Liver (tissue), 3 donors: ENCODE data around the gene FAM78A.

ENCODE experiments used
- CTCF ChIP-seq: fragments of 150-350 bp; IDR thresholded peaks from 2 replicates; pipeline ENCODE4 v1.5.1; 2017; ENCODE audit warnings: improper control_type of control experiment, low read depth, low read length; ENCODE audit not compliant: missing input control
- EGR1 ChIP-seq, 2 donors: IDR thresholded peaks; 2 replicates each; pipeline ENCODE4 v1.6.1; 2016 to 2018; ENCODE audit warnings: antibody characterized with exemption in 2 of 2, low read depth in 2 of 2
- GABPA ChIP-seq, 2 donors: IDR thresholded peaks in 1 of 2; conservative IDR thresholded peaks in 1 of 2; 2 replicates each; pipeline ENCODE4 v1.6.1; 2016; ENCODE audit warnings: antibody characterized with exemption in 2 of 2, mild to moderate bottlenecking in 1 of 2, moderate library complexity in 1 of 2
- MAX ChIP-seq: IDR thresholded peaks from 2 replicates; pipeline ENCODE4 v1.6.1; 2016; ENCODE audit warnings: antibody characterized with exemption
- RAD21 ChIP-seq, 2 donors: IDR thresholded peaks; 2 replicates each; pipeline ENCODE4 v1.6.1; 2016; ENCODE audit warnings: antibody characterized with exemption in 2 of 2, mild to moderate bottlenecking in 2 of 2
- RXRA ChIP-seq, 2 donors: IDR thresholded peaks; 2 replicates each; pipeline ENCODE4 v1.6.1; 2017 to 2018; ENCODE audit warnings: antibody characterized with exemption in 2 of 2, mild to moderate bottlenecking in 1 of 2
- SP1 ChIP-seq: IDR thresholded peaks from 2 replicates; pipeline ENCODE4 v1.6.1; 2018; ENCODE audit warnings: antibody characterized with exemption, mild to moderate bottlenecking
- TAF1 ChIP-seq: conservative IDR thresholded peaks from 2 replicates; pipeline ENCODE4 v1.6.1; 2016; ENCODE audit warnings: antibody characterized with exemption, mild to moderate bottlenecking
- YY1 ChIP-seq: IDR thresholded peaks from 2 replicates; pipeline ENCODE4 v1.6.1; 2016; ENCODE audit warnings: antibody characterized with exemption, mild to moderate bottlenecking
- ZBTB33 ChIP-seq: IDR thresholded peaks from 2 replicates; pipeline ENCODE4 v1.6.1; 2016; ENCODE audit warnings: antibody characterized with exemption
- TF ChIP-seq, protein P1 (sequence below): IDR thresholded peaks from 2 replicates; pipeline ENCODE4 v1.6.1; 2016; ENCODE audit warnings: antibody characterized with exemption
- TF ChIP-seq, protein P2 (sequence below): IDR thresholded peaks from 2 replicates; pipeline ENCODE4 v1.6.1; 2016; ENCODE audit warnings: antibody characterized with exemption, mild to moderate bottlenecking
- donor health status: healthy.
- donor health status: healthy.

- TF ChIP-seq CTCF (no peak), TAF1 (no peak), MAX (no peak), GABPA (IDR thresholded peaks at IDR 0.05 in 1 of 2, conservative IDR thresholded peaks at IDR 0.05 in 1 of 2) (no peak), YY1 (no peak), EGR1 (IDR thresholded peaks at IDR 0.05; ENCODE audit: low read depth in 2 of 2) (no peak), RAD21 (IDR thresholded peaks at IDR 0.05) (no peak), RXRA (IDR thresholded peaks at IDR 0.05) (no peak), ZBTB33 (no peak), SP1 (no peak)
- TF ChIP-seq, protein P1, sequence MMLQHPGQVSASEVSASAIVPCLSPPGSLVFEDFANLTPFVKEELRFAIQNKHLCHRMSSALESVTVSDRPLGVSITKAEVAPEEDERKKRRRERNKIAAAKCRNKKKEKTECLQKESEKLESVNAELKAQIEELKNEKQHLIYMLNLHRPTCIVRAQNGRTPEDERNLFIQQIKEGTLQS: no peak
- TF ChIP-seq, protein P2, sequence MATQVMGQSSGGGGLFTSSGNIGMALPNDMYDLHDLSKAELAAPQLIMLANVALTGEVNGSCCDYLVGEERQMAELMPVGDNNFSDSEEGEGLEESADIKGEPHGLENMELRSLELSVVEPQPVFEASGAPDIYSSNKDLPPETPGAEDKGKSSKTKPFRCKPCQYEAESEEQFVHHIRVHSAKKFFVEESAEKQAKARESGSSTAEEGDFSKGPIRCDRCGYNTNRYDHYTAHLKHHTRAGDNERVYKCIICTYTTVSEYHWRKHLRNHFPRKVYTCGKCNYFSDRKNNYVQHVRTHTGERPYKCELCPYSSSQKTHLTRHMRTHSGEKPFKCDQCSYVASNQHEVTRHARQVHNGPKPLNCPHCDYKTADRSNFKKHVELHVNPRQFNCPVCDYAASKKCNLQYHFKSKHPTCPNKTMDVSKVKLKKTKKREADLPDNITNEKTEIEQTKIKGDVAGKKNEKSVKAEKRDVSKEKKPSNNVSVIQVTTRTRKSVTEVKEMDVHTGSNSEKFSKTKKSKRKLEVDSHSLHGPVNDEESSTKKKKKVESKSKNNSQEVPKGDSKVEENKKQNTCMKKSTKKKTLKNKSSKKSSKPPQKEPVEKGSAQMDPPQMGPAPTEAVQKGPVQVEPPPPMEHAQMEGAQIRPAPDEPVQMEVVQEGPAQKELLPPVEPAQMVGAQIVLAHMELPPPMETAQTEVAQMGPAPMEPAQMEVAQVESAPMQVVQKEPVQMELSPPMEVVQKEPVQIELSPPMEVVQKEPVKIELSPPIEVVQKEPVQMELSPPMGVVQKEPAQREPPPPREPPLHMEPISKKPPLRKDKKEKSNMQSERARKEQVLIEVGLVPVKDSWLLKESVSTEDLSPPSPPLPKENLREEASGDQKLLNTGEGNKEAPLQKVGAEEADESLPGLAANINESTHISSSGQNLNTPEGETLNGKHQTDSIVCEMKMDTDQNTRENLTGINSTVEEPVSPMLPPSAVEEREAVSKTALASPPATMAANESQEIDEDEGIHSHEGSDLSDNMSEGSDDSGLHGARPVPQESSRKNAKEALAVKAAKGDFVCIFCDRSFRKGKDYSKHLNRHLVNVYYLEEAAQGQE: no peak
Measured at GRCh38 chr9:131222460-131222859, 53.9 kb downstream of the FAM78A start.
